Mesangial cell (primary cell): ENCODE data around the gene LURAP1L. TPM values are rescaled to one million over a fixed set of nuclear protein-coding genes. Genes with fewer than 3 reads are reported as not detected.

Source experiments
- total RNA-seq: library from RNA; depleted of rRNA; stranded (reverse); fragments of >200 nt; gene quantifications from 2 replicates; pipeline ENCODE4 v1.2.3, GENCODE V29; 2015

Gene LURAP1L, protein sequence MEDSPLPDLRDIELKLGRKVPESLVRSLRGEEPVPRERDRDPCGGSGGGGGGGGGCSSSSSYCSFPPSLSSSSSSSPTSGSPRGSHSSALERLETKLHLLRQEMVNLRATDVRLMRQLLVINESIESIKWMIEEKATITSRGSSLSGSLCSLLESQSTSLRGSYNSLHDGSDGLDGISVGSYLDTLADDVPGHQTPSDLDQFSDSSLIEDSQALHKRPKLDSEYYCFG
- total RNA-seq, result 3.9 and 4.1 TPM in 2 replicates

DNA sequence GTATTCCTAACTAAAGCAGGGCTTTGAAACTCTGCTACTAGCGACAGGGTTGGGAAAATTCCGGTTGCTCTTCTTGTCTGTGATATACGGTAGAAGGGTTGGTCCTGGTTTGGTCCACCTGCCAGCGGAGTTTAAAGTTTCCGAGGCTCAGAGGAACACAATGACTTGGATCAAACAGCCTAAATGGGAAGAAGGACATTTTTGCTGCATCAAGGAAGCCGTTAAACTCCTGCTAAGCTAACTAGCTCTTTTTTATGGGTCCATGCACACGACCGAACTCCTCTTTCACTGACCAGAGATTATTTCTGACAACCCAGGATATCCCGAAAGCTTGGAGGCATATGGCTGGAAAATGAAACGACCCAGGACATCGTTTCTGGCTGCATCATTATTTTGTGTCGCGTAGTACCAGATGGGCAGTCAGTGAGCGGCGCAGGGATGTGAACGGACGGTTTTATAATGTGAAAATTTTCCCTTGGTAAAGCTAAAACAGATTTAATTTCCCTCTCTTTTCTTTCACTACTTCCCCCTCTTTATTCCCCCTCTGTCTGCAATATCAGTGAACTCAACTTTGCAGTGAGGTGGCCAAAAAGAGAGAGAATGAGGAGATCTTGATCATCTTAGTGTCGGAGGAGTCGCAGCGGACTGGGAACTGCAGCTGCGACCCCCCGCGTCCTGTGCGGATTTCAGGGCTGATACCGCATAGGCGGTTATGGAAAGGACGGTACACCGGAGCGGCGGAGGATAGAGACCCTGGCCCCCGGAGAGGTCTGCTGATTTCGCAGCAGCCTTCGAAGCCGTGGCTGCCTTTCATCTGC lies at the start of gene LURAP1L:
LURAP1L (plus strand) TSS at position 160 of the 818 bp plus-strand sequence. CDS start 696 bp downstream, outside the sequence.

Other genes starting within 250 kb of the LURAP1L start
- gene TYRP1, start 81.6 kb upstream of the LURAP1L start, total RNA-seq, result not detected in 2 replicates